KMS-11 (cell line): ENCODE data around the gene HK3.
"Not testable (repeated sequence)": the region's sequence is repeated elsewhere in the genome, so short reads cannot be mapped to it uniquely, and the experiment has no call there.

Experiments
- H2AFZ ChIP-seq: fragments of 200-600 bp; sonication (generic); 2 replicates; pipeline ENCODE4 v1.6.1; 2016; ENCODE audit warnings: antibody characterized with exemption, mixed run types, low read depth
- H3K27ac ChIP-seq: fragments of 200-600 bp; sonication (generic); 2 replicates; pipeline ENCODE4 v1.6.1; 2016; ENCODE audit warnings: mild to moderate bottlenecking, mixed run types
- H3K27me3 ChIP-seq: fragments of 200-600 bp; sonication (generic); 2 replicates; pipeline ENCODE4 v1.6.1; 2017; ENCODE audit warnings: mild to moderate bottlenecking, low read depth, mixed run types, moderate library complexity; ENCODE audit not compliant: insufficient read depth
- H3K36me3 ChIP-seq: fragments of 200-600 bp; sonication (generic); 2 replicates; pipeline ENCODE4 v1.6.1; 2017; ENCODE audit warnings: mild to moderate bottlenecking, mixed run types; ENCODE audit not compliant: insufficient read depth
- H3K4me1 ChIP-seq: fragments of 200-600 bp; sonication (generic); 2 replicates; pipeline ENCODE4 v1.6.1; 2016; ENCODE audit warnings: mild to moderate bottlenecking, low read depth, mixed run types; ENCODE audit not compliant: poor library complexity, severe bottlenecking
- H3K4me2 ChIP-seq: fragments of 200-600 bp; sonication (generic); 2 replicates; pipeline ENCODE4 v1.7.0; 2016; ENCODE audit warnings: mild to moderate bottlenecking, mixed run types
- H3K4me3 ChIP-seq: fragments of 200-600 bp; sonication (generic); IDR thresholded peaks from 2 replicates; pipeline ENCODE4 v1.6.1; 2017; ENCODE audit warnings: low read depth, low read length, mixed read lengths; ENCODE audit not compliant: insufficient read depth
- H3K79me2 ChIP-seq: fragments of 200-600 bp; sonication (generic); 2 replicates; pipeline ENCODE4 v1.6.1; 2016; ENCODE audit warnings: low read depth, mixed run types; ENCODE audit not compliant: insufficient read depth
- H3K9ac ChIP-seq: fragments of 200-600 bp; sonication (generic); 2 replicates; pipeline ENCODE4 v1.6.1; 2016; ENCODE audit warnings: mild to moderate bottlenecking, mixed run types
- H4K20me1 ChIP-seq: fragments of 200-600 bp; sonication (generic); 2 replicates; pipeline ENCODE4 v1.6.1; 2016; ENCODE audit warnings: mild to moderate bottlenecking, mixed run types; ENCODE audit not compliant: insufficient read depth
- TF ChIP-seq, protein P1 (sequence below): fragments of 200-600 bp; sonication (generic); conservative IDR thresholded peaks from 2 replicates; pipeline ENCODE4 v1.6.1; 2017; ENCODE audit warnings: low read depth, mild to moderate bottlenecking, antibody characterized with exemption, low read length, moderate library complexity, mixed read lengths

The HK3 gene

DNA sequence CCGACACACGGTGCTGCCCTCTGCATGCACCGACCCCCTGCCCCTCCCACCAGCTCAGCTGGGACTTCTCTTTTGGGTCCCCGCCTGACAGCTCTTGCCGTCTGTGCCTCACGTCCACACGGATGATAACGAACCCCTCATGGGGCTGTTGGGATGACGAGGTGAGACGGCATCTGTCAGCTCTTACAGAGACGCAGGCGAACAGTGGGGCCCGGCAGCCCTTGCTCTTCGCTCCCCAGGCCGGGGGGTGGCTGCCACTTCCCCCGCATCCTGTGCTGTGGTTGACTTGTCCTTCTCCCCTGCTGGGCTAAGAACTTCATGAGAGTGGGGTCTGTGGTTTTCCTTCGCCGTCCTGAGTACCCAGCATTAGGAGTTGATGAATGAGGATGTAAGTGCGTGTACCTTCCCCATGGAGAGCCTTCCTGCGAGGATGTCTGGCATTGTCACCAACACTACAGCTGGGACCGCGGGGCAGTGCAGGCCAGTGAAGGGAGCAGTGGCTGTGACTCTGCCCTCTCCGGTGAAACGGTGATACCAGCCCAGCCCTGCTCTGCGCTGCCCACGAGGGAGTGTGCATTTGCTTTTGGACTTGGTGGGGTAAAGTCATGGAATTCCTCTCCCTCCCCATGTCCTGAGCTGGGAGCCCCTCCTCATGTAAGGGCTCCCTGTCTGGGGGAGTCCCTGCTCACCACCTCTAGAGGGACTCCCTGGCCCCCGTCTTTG lies 23.2 kb downstream of the HK3 start:
- no peaks in the 10 kb centered on the region for H3K4me1 ChIP-seq
- TF ChIP-seq, protein P1, sequence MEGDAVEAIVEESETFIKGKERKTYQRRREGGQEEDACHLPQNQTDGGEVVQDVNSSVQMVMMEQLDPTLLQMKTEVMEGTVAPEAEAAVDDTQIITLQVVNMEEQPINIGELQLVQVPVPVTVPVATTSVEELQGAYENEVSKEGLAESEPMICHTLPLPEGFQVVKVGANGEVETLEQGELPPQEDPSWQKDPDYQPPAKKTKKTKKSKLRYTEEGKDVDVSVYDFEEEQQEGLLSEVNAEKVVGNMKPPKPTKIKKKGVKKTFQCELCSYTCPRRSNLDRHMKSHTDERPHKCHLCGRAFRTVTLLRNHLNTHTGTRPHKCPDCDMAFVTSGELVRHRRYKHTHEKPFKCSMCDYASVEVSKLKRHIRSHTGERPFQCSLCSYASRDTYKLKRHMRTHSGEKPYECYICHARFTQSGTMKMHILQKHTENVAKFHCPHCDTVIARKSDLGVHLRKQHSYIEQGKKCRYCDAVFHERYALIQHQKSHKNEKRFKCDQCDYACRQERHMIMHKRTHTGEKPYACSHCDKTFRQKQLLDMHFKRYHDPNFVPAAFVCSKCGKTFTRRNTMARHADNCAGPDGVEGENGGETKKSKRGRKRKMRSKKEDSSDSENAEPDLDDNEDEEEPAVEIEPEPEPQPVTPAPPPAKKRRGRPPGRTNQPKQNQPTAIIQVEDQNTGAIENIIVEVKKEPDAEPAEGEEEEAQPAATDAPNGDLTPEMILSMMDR, result no peak

DNA sequence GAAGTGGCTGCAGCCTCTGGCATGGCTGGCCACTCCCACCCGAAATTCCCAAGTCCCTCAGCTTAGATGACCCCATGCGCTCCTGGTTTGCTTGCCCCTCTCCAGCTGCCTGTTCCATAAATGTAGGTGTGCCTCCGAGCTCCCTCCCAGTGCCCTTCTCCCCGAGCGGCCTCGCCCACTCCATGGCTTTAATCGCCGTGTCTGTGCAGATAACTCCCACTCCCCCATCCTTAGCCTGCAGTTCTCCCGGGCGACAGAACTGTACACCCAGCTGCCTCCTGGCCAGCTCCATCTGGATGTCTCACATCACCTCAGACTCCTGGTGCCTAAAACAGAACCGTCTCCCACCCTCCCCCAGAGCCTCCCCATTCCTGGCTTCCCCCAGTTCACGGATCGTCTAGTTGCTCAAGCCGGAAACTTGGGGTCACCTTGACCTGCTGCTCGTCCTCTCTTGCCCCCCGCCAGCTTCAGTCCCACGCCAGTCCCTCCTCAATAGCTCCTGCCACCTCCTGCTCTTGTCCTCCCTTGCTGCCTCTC lies 24.1 kb downstream of the HK3 start:
- Histone ChIP-seq H3K79me2 (no peaks in the 10 kb centered on the region), H3K36me3 (no peaks in the 10 kb centered on the region), H2AFZ (no peak overlapping the region), H4K20me1 (no peaks in the 10 kb centered on the region), H3K27me3 (peaks cover 24% of the 10 kb centered on the region; the same call in 1 of the 2 replicates), H3K4me2 (no peak overlapping the region), H3K4me3 (no peak overlapping the region), H3K4me1 (no peaks in the 10 kb centered on the region), H3K27ac (no peak overlapping the region), H3K9ac (no peak overlapping the region)
- TF ChIP-seq, protein P1, result no peak

More for the DNA sequence above, 23.2 kb downstream of the HK3 start:
- H3K4me3 ChIP-seq, result no peak overlapping the region
- H3K4me2 ChIP-seq, result no peak overlapping the region
- no peak overlapping the region for H2AFZ ChIP-seq
- H3K9ac ChIP-seq, result no peak overlapping the region
- no peaks in the 10 kb centered on the region for H4K20me1 ChIP-seq
- H3K27ac ChIP-seq, result no peak overlapping the region
- no peaks in the 10 kb centered on the region for H3K36me3 ChIP-seq
- no peaks in the 10 kb centered on the region for H3K79me2 ChIP-seq
- peaks cover 27% of the 10 kb centered on the region; the same call in 1 of the 2 replicates for H3K27me3 ChIP-seq

DNA sequence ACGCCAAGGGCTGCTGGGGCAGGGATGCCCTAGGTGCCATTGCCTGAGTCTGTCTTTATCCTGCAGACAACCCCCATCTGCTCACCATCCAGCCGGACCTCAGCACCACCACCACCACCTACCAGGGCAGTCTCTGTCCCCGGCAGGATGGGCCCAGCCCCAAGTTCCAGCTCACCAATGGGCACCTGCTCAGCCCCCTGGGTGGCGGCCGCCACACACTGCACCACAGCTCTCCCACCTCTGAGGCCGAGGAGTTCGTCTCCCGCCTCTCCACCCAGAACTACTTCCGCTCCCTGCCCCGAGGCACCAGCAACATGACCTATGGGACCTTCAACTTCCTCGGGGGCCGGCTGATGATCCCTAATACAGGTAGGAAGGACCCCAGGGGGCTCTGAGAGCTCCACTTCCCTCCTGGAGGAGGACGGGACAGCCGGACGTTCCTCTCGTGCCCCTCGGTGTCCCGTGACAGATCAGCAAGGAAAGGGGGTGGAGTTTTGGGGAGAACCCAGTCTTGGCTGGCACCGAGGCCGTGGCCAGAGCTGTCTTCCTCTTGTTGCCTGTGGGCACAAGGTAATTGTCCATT lies 24.9 kb downstream of the HK3 start:
- no peak overlapping the region for H3K4me2 ChIP-seq
- no peak overlapping the region for H3K27ac ChIP-seq
- H3K36me3 ChIP-seq, result no peaks in the 10 kb centered on the region
- H2AFZ ChIP-seq, result no peak overlapping the region
- peaks cover 18% of the 10 kb centered on the region; the same call in 1 of the 2 replicates for H3K27me3 ChIP-seq
- TF ChIP-seq, protein P1, result no peak
- no peaks in the 10 kb centered on the region for H4K20me1 ChIP-seq
- H3K4me1 ChIP-seq, result no peaks in the 10 kb centered on the region
- H3K79me2 ChIP-seq, result no peaks in the 10 kb centered on the region
- no peak overlapping the region for H3K4me3 ChIP-seq
- no peak overlapping the region for H3K9ac ChIP-seq

DNA sequence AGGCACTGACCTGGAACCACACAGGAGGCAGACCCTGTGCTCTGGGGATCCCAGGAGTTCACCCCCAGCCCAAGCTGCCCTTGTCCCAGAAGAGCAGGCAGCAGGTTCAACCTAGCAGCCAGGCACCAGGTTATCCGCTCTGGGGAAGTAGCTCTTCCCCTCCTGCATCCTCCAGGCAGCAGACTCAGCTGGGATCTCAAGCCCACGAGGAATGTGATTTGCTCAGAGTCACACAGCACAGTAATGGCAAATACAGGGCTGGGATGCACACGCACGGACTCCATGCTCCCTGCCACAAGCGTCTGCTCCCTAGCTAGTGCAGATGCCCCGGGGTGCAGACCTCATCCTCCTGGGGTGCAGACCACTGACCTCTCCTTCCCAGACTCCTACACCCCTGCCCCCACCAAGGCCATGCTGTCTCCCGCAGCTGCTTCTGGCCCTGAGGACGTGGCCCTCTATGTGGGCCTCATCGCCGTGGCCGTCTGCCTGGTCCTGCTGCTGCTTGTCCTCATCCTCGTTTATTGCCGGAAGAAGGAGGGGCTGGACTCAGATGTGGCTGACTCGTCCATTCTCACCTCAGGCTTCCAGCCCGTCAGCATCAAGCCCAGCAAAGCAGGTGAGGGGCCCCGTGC lies 25.5 kb downstream of the HK3 start:
- Histone ChIP-seq H3K4me2 (no peak overlapping the region), H3K27me3 (peaks cover 12% of the 10 kb centered on the region; the same call in 1 of the 2 replicates)
- TF ChIP-seq, protein P1, result no peak

DNA sequence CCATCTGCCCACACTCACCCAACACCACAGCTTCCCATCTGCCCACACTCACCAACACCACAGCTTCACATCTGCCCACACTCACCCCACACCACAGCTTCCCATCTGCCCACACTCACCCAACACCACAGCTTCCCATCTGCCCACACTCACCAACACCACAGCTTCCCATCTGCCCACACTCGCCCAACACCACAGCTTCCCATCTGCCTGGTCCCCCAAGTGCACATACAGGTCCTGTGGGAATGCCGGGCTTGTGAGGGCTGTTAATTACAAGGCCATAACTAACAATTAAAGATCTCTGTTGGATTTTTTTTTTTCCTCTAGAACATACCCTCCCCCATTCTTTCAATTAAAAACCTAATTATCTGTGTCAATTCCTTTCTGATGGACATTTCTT lies 26.1 kb downstream of the HK3 start:
- H3K27ac ChIP-seq, H4K20me1 ChIP-seq, H3K9ac ChIP-seq, H3K4me1 ChIP-seq, H2AFZ ChIP-seq, H3K79me2 ChIP-seq, H3K36me3 ChIP-seq, H3K4me2 ChIP-seq, H3K4me3 ChIP-seq: not testable (repeated sequence)
- H3K27me3 ChIP-seq, result peaks cover 14% of the 10 kb centered on the region; the same call in 1 of the 2 replicates

More for the DNA sequence above, 25.5 kb downstream of the HK3 start:
- Histone ChIP-seq H3K27ac (no peak overlapping the region), H3K36me3 (no peaks in the 10 kb centered on the region), H3K4me1 (no peaks in the 10 kb centered on the region), H3K4me3 (no peak overlapping the region), H3K9ac (no peak overlapping the region), H3K79me2 (no peaks in the 10 kb centered on the region), H2AFZ (no peak overlapping the region), H4K20me1 (no peaks in the 10 kb centered on the region)

DNA sequence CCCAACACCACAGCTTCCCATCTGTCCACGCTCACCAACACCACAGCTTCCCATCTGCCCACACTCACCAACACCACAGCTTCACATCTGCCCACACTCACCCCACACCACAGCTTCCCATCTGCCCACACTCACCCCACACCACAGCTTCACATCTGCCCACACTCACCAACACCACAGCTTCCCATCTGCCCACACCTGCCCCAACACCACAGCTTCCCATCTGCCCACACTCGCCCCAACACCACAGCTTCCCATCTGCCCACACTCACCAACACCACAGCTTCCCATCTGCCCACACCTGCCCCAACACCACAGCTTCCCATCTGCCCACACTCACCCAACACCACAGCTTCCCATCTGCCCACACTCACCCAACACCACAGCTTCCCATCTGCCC lies 26.6 kb downstream of the HK3 start:
- H3K27me3 ChIP-seq, result peaks cover 19% of the 10 kb centered on the region; the same call in 1 of the 2 replicates
- H3K4me3 ChIP-seq, H4K20me1 ChIP-seq: not testable (repeated sequence)

More for the DNA sequence above, 26.6 kb downstream of the HK3 start:
- H2AFZ ChIP-seq, H3K36me3 ChIP-seq, H3K4me1 ChIP-seq, H3K27ac ChIP-seq, H3K9ac ChIP-seq, H3K4me2 ChIP-seq, H3K79me2 ChIP-seq: not testable (repeated sequence)
